ENCODE results near the gene HLA-DQA1.
"Not testable (repeated sequence)": the region's sequence is repeated elsewhere in the genome, so short reads cannot be mapped to it uniquely, and the experiment has no call there.

Gene HLA-DQA1

GRCh38 chr6:32659856-32660595 lies 22.8 kb downstream of the HLA-DQA1 start:
- no peak for DNase-seq

GRCh38 chr6:32662099-32662498 lies 24.9 kb downstream of the HLA-DQA1 start:
- DNase-seq: no peak

- no peak for DNase-seq
Observed at GRCh38 chr6:32662836-32663235, 25.6 kb downstream of the HLA-DQA1 start.

- no peak for DNase-seq
Observed at GRCh38 chr6:32664354-32664753, 27.1 kb downstream of the HLA-DQA1 start.

- no peak for DNase-seq
Observed at GRCh38 chr6:32664827-32665362, 27.7 kb downstream of the HLA-DQA1 start.

GRCh38 chr6:32665661-32666060 lies 28.5 kb downstream of the HLA-DQA1 start:
- no peak for DNase-seq

- DNase-seq: peak; percentile 90
Observed at GRCh38 chr6:32666420-32667300, 29.5 kb downstream of the HLA-DQA1 start, which contains the start of gene HLA-DQB1. HLA-DQB1 (minus strand) TSS chr6:32666657; CDS start chr6:32666607, 50 bp downstream.

- peak; percentile 89 for DNase-seq
Observed at GRCh38 chr6:32668226-32668747, 31.1 kb downstream of the HLA-DQA1 start.

GRCh38 chr6:32669240-32669639 lies 32.0 kb downstream of the HLA-DQA1 start:
- no peak for DNase-seq

- DNase-seq: no peak
Observed at GRCh38 chr6:32669893-32670292, 32.7 kb downstream of the HLA-DQA1 start.

GRCh38 chr6:32671908-32672307 lies 34.7 kb downstream of the HLA-DQA1 start:
- not testable (repeated sequence) for DNase-seq

- DNase-seq: not testable (repeated sequence)
Observed at GRCh38 chr6:32674123-32674522, 36.9 kb downstream of the HLA-DQA1 start.

GRCh38 chr6:32679492-32679891 lies 42.3 kb downstream of the HLA-DQA1 start:
- no peak for DNase-seq

GRCh38 chr6:32680055-32680454 lies 42.8 kb downstream of the HLA-DQA1 start:
- no peak for DNase-seq

- DNase-seq: no peak
Observed at GRCh38 chr6:32684246-32684645, 47.0 kb downstream of the HLA-DQA1 start.

GRCh38 chr6:32685603-32686002 lies 48.4 kb downstream of the HLA-DQA1 start:
- DNase-seq: no peak

GRCh38 chr6:32689531-32690501 lies 52.6 kb downstream of the HLA-DQA1 start:
- DNase-seq: no peak

GRCh38 chr6:32692019-32692418 lies 54.8 kb downstream of the HLA-DQA1 start:
- peak; percentile 65 for DNase-seq

Data from DMS153 (cell line).